ENCODE results near the gene PLXNA2.

Gene PLXNA2

DNA sequence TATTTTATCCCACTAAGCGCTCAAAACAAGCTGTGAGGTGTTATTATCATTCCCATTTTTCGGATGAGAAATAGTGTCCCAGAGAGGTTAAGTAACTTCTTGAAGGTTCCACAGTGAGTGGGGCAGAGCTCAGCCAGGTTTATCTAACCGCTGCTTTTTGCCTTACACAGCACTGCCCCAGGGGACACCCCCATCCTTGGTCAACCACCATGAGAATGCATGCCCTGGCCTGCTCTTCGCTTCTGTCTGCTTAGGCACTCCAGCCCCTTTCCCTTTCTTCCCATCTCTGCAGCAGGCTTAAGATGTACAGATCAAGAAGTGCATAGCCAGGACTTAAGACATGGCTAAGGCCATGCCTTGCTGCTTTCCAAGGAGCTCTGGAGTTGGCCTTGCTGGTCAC is 174.3 kb downstream of the PLXNA2 start:
- Histone ChIP-seq H3K9me3 (replicated peaks in 1 of 2; ENCODE audit: control insufficient read depth in 2 of 2, insufficient read depth in 1 of 2, low read depth in 1 of 2, low read length in 2 of 2) (no peaks in the 10 kb centered on the region), H3K36me3 (replicated peaks in 1 of 2; ENCODE audit: control insufficient read depth in 2 of 2, insufficient read depth in 2 of 2, low read length in 2 of 2) (no peaks in the 10 kb centered on the region), H3K4ac (ENCODE audit: low read length) (no peak overlapping the region), H2BK15ac (ENCODE audit: low read length) (no peak overlapping the region), H2AK5ac (ENCODE audit: low read depth, low read length) (no peak overlapping the region), H3K27ac (replicated peaks; ENCODE audit: low read length) (no peak overlapping the region), H3K9ac (ENCODE audit: low read depth, low read length, poor library complexity) (no peak overlapping the region), H2BK120ac (ENCODE audit: low read depth, low read length) (no peak overlapping the region), H3K23ac (ENCODE audit: low read depth, low read length, poor library complexity) (no peak overlapping the region), H3K4me2 (ENCODE audit: insufficient read depth, low read length, poor library complexity, severe bottlenecking) (no peak overlapping the region), H2AFZ (ENCODE audit: low read length) (no peak overlapping the region), H3K4me1 (ENCODE audit: control insufficient read depth in 2 of 2, insufficient read depth in 1 of 2, low read depth in 1 of 2, low read length in 2 of 2) (peaks cover 10 to 29% of the 10 kb centered on the region in 2 donors), H2BK5ac (ENCODE audit: low read length) (no peak overlapping the region), H3K27me3 (ENCODE audit: control insufficient read depth in 3 of 3, insufficient read depth in 3 of 3, low read depth in 1 of 3, low read length in 3 of 3) (no peaks in the 10 kb centered on the region), H3K18ac (ENCODE audit: low read length) (no peak overlapping the region), H3K79me1 (ENCODE audit: low read depth, low read length) (no peaks in the 10 kb centered on the region), H2BK12ac (ENCODE audit: low read length) (no peak overlapping the region), H3K4me3 (ENCODE audit: low read length in 2 of 2) (no peak overlapping the region), H3K14ac (ENCODE audit: low read length) (no peak overlapping the region), H4K91ac (ENCODE audit: low read depth, low read length, poor library complexity) (no peak overlapping the region), H4K8ac (ENCODE audit: low read depth, low read length) (no peak overlapping the region)
- no peak for DNase-seq (ENCODE audit: low spot score)
- WGBS, 2 donors (ENCODE audit: extremely low coverage in 2 of 2, insufficient read length in 2 of 2, insufficient replicate concordance in 1 of 2) = no CpG with 5 or more reads among the region's 4 CpGs

- H2AK5ac ChIP-seq (ENCODE audit: low read depth, low read length) = peak overlapping the region; percentile 67
- H3K4me1 ChIP-seq (ENCODE audit: control insufficient read depth in 2 of 2, insufficient read depth in 1 of 2, low read depth in 1 of 2, low read length in 2 of 2) = peaks cover 10 to 29% of the 10 kb centered on the region in 2 donors
- no peak overlapping the region for H4K8ac ChIP-seq (ENCODE audit: low read depth, low read length)
- H3K9me3 ChIP-seq (replicated peaks in 1 of 2; ENCODE audit: control insufficient read depth in 2 of 2, insufficient read depth in 1 of 2, low read depth in 1 of 2, low read length in 2 of 2) = no peaks in the 10 kb centered on the region
- H3K18ac ChIP-seq (ENCODE audit: low read length) = peak overlapping the region; percentile 33
- H3K4ac ChIP-seq (ENCODE audit: low read length) = no peak overlapping the region
- no peak overlapping the region for H3K9ac ChIP-seq (ENCODE audit: low read depth, low read length, poor library complexity)
- no peak overlapping the region for H4K91ac ChIP-seq (ENCODE audit: low read depth, low read length, poor library complexity)
- no peak overlapping the region for H2BK15ac ChIP-seq (ENCODE audit: low read length)
- H2AFZ ChIP-seq (ENCODE audit: low read length) = no peak overlapping the region
- no peak for DNase-seq (ENCODE audit: low spot score)
- WGBS, 2 donors (ENCODE audit: extremely low coverage in 2 of 2, insufficient read length in 2 of 2, insufficient replicate concordance in 1 of 2) = no CpG with 5 or more reads among the region's 8 CpGs
- H2BK120ac ChIP-seq (ENCODE audit: low read depth, low read length) = no peak overlapping the region
- no peak overlapping the region for H2BK12ac ChIP-seq (ENCODE audit: low read length)
- H3K27me3 ChIP-seq (ENCODE audit: control insufficient read depth in 3 of 3, insufficient read depth in 3 of 3, low read depth in 1 of 3, low read length in 3 of 3) = no peaks in the 10 kb centered on the region
- no peak overlapping the region for H3K27ac ChIP-seq (replicated peaks; ENCODE audit: low read length)
- H3K23ac ChIP-seq (ENCODE audit: low read depth, low read length, poor library complexity) = peak overlapping the region; percentile 45
- H3K4me3 ChIP-seq (ENCODE audit: low read length in 2 of 2) = no peak overlapping the region
- no peak overlapping the region for H3K14ac ChIP-seq (ENCODE audit: low read length)
- no peak overlapping the region for H3K4me2 ChIP-seq (ENCODE audit: insufficient read depth, low read length, poor library complexity, severe bottlenecking)
- no peaks in the 10 kb centered on the region for H3K79me1 ChIP-seq (ENCODE audit: low read depth, low read length)
- H3K36me3 ChIP-seq (replicated peaks in 1 of 2; ENCODE audit: control insufficient read depth in 2 of 2, insufficient read depth in 2 of 2, low read length in 2 of 2) = no peaks in the 10 kb centered on the region
- H2BK5ac ChIP-seq (ENCODE audit: low read length) = no peak overlapping the region
Measured at GRCh38 chr1:208069317-208069716, 174.9 kb downstream of the PLXNA2 start.

GRCh38 chr1:208068908-208069307 is 175.3 kb downstream of the PLXNA2 start:
- no peak overlapping the region for H2BK120ac ChIP-seq (ENCODE audit: low read depth, low read length)
- H3K18ac ChIP-seq (ENCODE audit: low read length) = no peak overlapping the region
- no peak overlapping the region for H3K4ac ChIP-seq (ENCODE audit: low read length)
- H4K91ac ChIP-seq (ENCODE audit: low read depth, low read length, poor library complexity) = no peak overlapping the region
- no peaks in the 10 kb centered on the region for H3K27me3 ChIP-seq (ENCODE audit: control insufficient read depth in 3 of 3, insufficient read depth in 3 of 3, low read depth in 1 of 3, low read length in 3 of 3)
- H3K23ac ChIP-seq (ENCODE audit: low read depth, low read length, poor library complexity) = no peak overlapping the region
- no peak overlapping the region for H4K8ac ChIP-seq (ENCODE audit: low read depth, low read length)
- no peak overlapping the region for H3K9ac ChIP-seq (ENCODE audit: low read depth, low read length, poor library complexity)
- H3K14ac ChIP-seq (ENCODE audit: low read length) = no peak overlapping the region
- H3K4me2 ChIP-seq (ENCODE audit: insufficient read depth, low read length, poor library complexity, severe bottlenecking) = no peak overlapping the region
- H3K4me1 ChIP-seq (ENCODE audit: control insufficient read depth in 2 of 2, insufficient read depth in 1 of 2, low read depth in 1 of 2, low read length in 2 of 2) = peaks cover 10 to 29% of the 10 kb centered on the region in 2 donors
- no peak overlapping the region for H2BK12ac ChIP-seq (ENCODE audit: low read length)
- H3K27ac ChIP-seq (replicated peaks; ENCODE audit: low read length) = no peak overlapping the region
- H2BK5ac ChIP-seq (ENCODE audit: low read length) = no peak overlapping the region
- H3K4me3 ChIP-seq (ENCODE audit: low read length in 2 of 2) = no peak overlapping the region
- H2AFZ ChIP-seq (ENCODE audit: low read length) = no peak overlapping the region
- no peaks in the 10 kb centered on the region for H3K9me3 ChIP-seq (replicated peaks in 1 of 2; ENCODE audit: control insufficient read depth in 2 of 2, insufficient read depth in 1 of 2, low read depth in 1 of 2, low read length in 2 of 2)
- H3K36me3 ChIP-seq (replicated peaks in 1 of 2; ENCODE audit: control insufficient read depth in 2 of 2, insufficient read depth in 2 of 2, low read length in 2 of 2) = no peaks in the 10 kb centered on the region
- no peak for DNase-seq (ENCODE audit: low spot score)
- H2AK5ac ChIP-seq (ENCODE audit: low read depth, low read length) = no peak overlapping the region
- no CpG with 5 or more reads among the region's 3 CpGs for WGBS, 2 donors (ENCODE audit: extremely low coverage in 2 of 2, insufficient read length in 2 of 2, insufficient replicate concordance in 1 of 2)
- no peak overlapping the region for H2BK15ac ChIP-seq (ENCODE audit: low read length)
- no peaks in the 10 kb centered on the region for H3K79me1 ChIP-seq (ENCODE audit: low read depth, low read length)

- Histone ChIP-seq H3K9ac (ENCODE audit: low read depth, low read length, poor library complexity) (no peak overlapping the region), H2BK5ac (ENCODE audit: low read length) (no peak overlapping the region), H3K27me3 (ENCODE audit: control insufficient read depth in 3 of 3, insufficient read depth in 3 of 3, low read depth in 1 of 3, low read length in 3 of 3) (no peaks in the 10 kb centered on the region), H3K4me1 (ENCODE audit: control insufficient read depth in 2 of 2, insufficient read depth in 1 of 2, low read depth in 1 of 2, low read length in 2 of 2) (peaks cover 10 to 29% of the 10 kb centered on the region in 2 donors), H4K91ac (ENCODE audit: low read depth, low read length, poor library complexity) (no peak overlapping the region), H2AK5ac (ENCODE audit: low read depth, low read length) (no peak overlapping the region), H3K14ac (ENCODE audit: low read length) (no peak overlapping the region), H3K4me3 (ENCODE audit: low read length in 2 of 2) (no peak overlapping the region), H3K9me3 (replicated peaks in 1 of 2; ENCODE audit: control insufficient read depth in 2 of 2, insufficient read depth in 1 of 2, low read depth in 1 of 2, low read length in 2 of 2) (no peaks in the 10 kb centered on the region), H3K4ac (ENCODE audit: low read length) (no peak overlapping the region), H3K4me2 (ENCODE audit: insufficient read depth, low read length, poor library complexity, severe bottlenecking) (no peak overlapping the region), H2BK15ac (ENCODE audit: low read length) (no peak overlapping the region), H2BK12ac (ENCODE audit: low read length) (no peak overlapping the region), H2AFZ (ENCODE audit: low read length) (no peak overlapping the region), H3K18ac (ENCODE audit: low read length) (no peak overlapping the region), H3K36me3 (replicated peaks in 1 of 2; ENCODE audit: control insufficient read depth in 2 of 2, insufficient read depth in 2 of 2, low read length in 2 of 2) (no peaks in the 10 kb centered on the region), H3K23ac (ENCODE audit: low read depth, low read length, poor library complexity) (no peak overlapping the region), H2BK120ac (ENCODE audit: low read depth, low read length) (no peak overlapping the region), H4K8ac (ENCODE audit: low read depth, low read length) (no peak overlapping the region), H3K27ac (replicated peaks; ENCODE audit: low read length) (no peak overlapping the region), H3K79me1 (ENCODE audit: low read depth, low read length) (no peaks in the 10 kb centered on the region)
- no peak for DNase-seq (ENCODE audit: low spot score)
- no CpG with 5 or more reads among the region's 7 CpGs for WGBS, 2 donors (ENCODE audit: extremely low coverage in 2 of 2, insufficient read length in 2 of 2, insufficient replicate concordance in 1 of 2)
Measured at GRCh38 chr1:208068407-208068806, 175.8 kb downstream of the PLXNA2 start.

All from neuronal stem cell (in vitro differentiated cells).